Trophoblast cell (in vitro differentiated cells and primary cell): ENCODE results near the gene LMCD1.
A peak's percentile ranks its signal among the peaks of the same experiment; 100 is the strongest.

Experiments
- DNase-seq, 2 donors: peaks; one replicate each; pipeline ENCODE4 v3.0.0-alpha.2; 2016
- H2AFZ ChIP-seq: 2 replicates; pipeline ENCODE4 v1.6.1; 2013; ENCODE audit warnings: low read length, moderate library complexity, mild to moderate bottlenecking; ENCODE audit not compliant: insufficient read depth, poor library complexity
- H2AK5ac ChIP-seq: 2 replicates; pipeline ENCODE4 v1.6.1; 2013; ENCODE audit warnings: mild to moderate bottlenecking, low read length
- H2BK120ac ChIP-seq: 2 replicates; pipeline ENCODE4 v1.6.1; 2013; ENCODE audit warnings: low read length, mild to moderate bottlenecking, moderate library complexity; ENCODE audit not compliant: insufficient read depth, poor library complexity
- H2BK12ac ChIP-seq: 2 replicates; pipeline ENCODE4 v1.6.1; 2013; ENCODE audit warnings: mild to moderate bottlenecking, low read length, moderate library complexity
- H2BK5ac ChIP-seq: 2 replicates; pipeline ENCODE4 v1.6.1; 2013; ENCODE audit warnings: low read length, low read depth, moderate library complexity, mild to moderate bottlenecking; ENCODE audit not compliant: poor library complexity
- H3K14ac ChIP-seq: 2 replicates; pipeline ENCODE4 v1.6.1; 2013; ENCODE audit warnings: mild to moderate bottlenecking, low read length
- H3K18ac ChIP-seq: 2 replicates; pipeline ENCODE4 v1.6.1; 2013; ENCODE audit warnings: mild to moderate bottlenecking, low read length
- H3K23ac ChIP-seq: 2 replicates; pipeline ENCODE4 v1.6.1; 2013; ENCODE audit warnings: low read length
- H3K27ac ChIP-seq: 2 replicates; pipeline ENCODE4 v1.5.1; 2013; ENCODE audit warnings: low read depth, mild to moderate bottlenecking, inconsistent platforms, low read length, moderate library complexity
- H3K27me3 ChIP-seq: 2 replicates; pipeline ENCODE4 v1.6.1; 2013; ENCODE audit warnings: inconsistent platforms, mild to moderate bottlenecking, low read length, moderate library complexity; ENCODE audit not compliant: insufficient read depth
- H3K36me3 ChIP-seq, 2 experiments: 1 replicate in 1 of 2; 2 replicates in 1 of 2; pipeline ENCODE4 v1.6.1; 2013; ENCODE audit warnings: low read length in 2 of 2, mild to moderate bottlenecking in 2 of 2, moderate library complexity in 1 of 2; ENCODE audit not compliant: insufficient read depth in 2 of 2, control insufficient read depth in 1 of 2
- H3K4ac ChIP-seq: 2 replicates; pipeline ENCODE4 v1.6.1; 2013; ENCODE audit warnings: low read depth, mild to moderate bottlenecking, low read length, moderate library complexity
- H3K4me1 ChIP-seq, 2 experiments: 1 replicate in 1 of 2; 2 replicates in 1 of 2; pipeline ENCODE4 v1.6.1; 2013; ENCODE audit warnings: low read length in 2 of 2, mild to moderate bottlenecking in 2 of 2, moderate library complexity in 1 of 2; ENCODE audit not compliant: insufficient read depth in 2 of 2, control insufficient read depth in 1 of 2
- H3K4me2 ChIP-seq: 2 replicates; pipeline ENCODE4 v1.6.1; 2013; ENCODE audit warnings: inconsistent platforms, mild to moderate bottlenecking, low read length, moderate library complexity
- H3K4me3 ChIP-seq: 2 replicates; pipeline ENCODE4 v1.5.1; 2013; ENCODE audit warnings: mild to moderate bottlenecking, low read depth, low read length, inconsistent platforms
- H3K79me1 ChIP-seq: one replicate; pipeline ENCODE4 v1.6.1; 2013; ENCODE audit warnings: low read length
- H3K79me2 ChIP-seq: 2 replicates; pipeline ENCODE4 v1.6.1; 2013; ENCODE audit warnings: low read length, mild to moderate bottlenecking; ENCODE audit not compliant: control insufficient read depth, insufficient read depth, poor library complexity
- H3K9ac ChIP-seq: 2 replicates; pipeline ENCODE4 v1.6.1; 2013; ENCODE audit warnings: mild to moderate bottlenecking, low read length
- H3K9me3 ChIP-seq: 2 replicates; pipeline ENCODE4 v1.6.1; 2013; ENCODE audit warnings: low read depth, mild to moderate bottlenecking, control low read depth, inconsistent platforms, low read length; ENCODE audit not compliant: insufficient read depth
- H4K12ac ChIP-seq: 2 replicates; pipeline ENCODE4 v1.6.1; 2013; ENCODE audit warnings: low read depth, mild to moderate bottlenecking, low read length, moderate library complexity
- H4K8ac ChIP-seq: 2 replicates; pipeline ENCODE4 v1.6.1; 2013; ENCODE audit warnings: low read depth, mild to moderate bottlenecking, low read length, moderate library complexity
- H4K91ac ChIP-seq: one replicate; pipeline ENCODE4 v1.6.1; 2013; ENCODE audit warnings: low read depth, mild to moderate bottlenecking, low read length, moderate library complexity
- WGBS: extraction: QIAGEN DNeasy Blood & Tissue Kit; methylation state at CpG from one replicate; pipeline ENCODE4 v1.1.7; 2013; ENCODE audit warnings: missing lambda C conversion rate; ENCODE audit not compliant: insufficient read length, insufficient coverage; ENCODE audit errors: extremely low coverage; 5-methylcytosine and 5-hydroxymethylcytosine counted together

LMCD1 gene

DNA sequence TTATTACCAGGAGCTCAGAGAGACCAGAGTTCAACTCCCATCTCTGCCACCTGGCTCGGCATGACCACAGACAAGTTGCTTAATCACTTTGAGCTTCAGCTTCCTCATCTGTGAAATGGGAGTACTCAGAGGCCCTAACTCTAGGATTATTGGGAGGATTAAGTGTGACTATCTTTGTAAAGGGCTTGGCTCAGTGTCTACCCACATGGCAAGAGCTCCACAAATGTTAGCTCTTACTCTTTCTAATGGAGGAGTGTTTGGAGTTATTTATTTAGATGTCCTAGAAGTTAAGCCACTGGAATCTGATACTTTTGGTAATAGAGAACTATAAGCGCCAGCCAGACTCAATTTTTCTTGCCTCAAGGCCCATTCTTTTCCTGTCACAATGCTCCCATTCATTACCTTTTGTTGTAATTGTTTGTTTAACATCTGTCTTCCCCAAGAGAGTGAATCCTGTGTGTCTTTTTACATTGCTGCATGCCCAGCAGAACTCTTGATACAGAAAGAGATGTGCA lies 12.3 kb upstream of the LMCD1 start:
- Histone ChIP-seq H2BK5ac (peak overlapping the region; percentile 70), H4K12ac (no peak overlapping the region)
- no CpG with 5 or more reads among the region's 2 CpGs for WGBS

DNA sequence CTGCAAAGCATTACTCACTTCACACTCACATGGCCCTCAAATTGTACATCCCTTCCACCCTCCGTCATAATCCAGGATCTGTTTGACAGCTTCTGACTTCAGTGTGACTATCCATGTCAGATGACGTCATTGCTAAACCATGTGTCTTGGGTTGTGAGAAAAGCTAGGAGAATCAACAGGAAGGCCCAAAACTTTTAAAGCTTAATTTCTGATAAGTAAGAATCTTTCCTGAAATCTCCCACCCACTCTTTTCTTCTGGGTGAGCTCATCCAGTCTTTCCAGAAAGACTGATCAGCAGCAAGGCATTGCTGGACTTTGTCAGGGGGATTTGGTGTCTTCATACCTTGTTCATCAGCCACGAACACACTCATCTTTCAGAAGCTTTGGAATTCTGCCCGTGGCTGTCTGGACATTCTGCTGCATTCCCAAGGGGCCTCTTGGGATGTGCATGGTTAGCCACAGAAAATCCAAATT lies 11.5 kb upstream of the LMCD1 start:
- DNase-seq: peak; percentile 97

More for the DNA sequence above, 12.3 kb upstream of the LMCD1 start:
- no peak overlapping the region for H3K9ac ChIP-seq
- H2AFZ ChIP-seq: no peak overlapping the region
- H3K4ac ChIP-seq: no peak overlapping the region
- no peak overlapping the region for H3K23ac ChIP-seq
- peaks cover 28% of the 10 kb centered on the region for H3K79me1 ChIP-seq
- peak overlapping the region; percentile 94 for H2BK12ac ChIP-seq
- H3K4me3 ChIP-seq: no peak overlapping the region
- H3K79me2 ChIP-seq: peaks cover 3% of the 10 kb centered on the region
- H3K4me1 ChIP-seq: peaks cover 19 to 30% of the 10 kb centered on the region in 2 experiments
- H2BK120ac ChIP-seq: peak overlapping the region; percentile 78
- peak overlapping the region; percentile 11 for H3K18ac ChIP-seq
- no peaks in the 10 kb centered on the region for H3K27me3 ChIP-seq
- H3K27ac ChIP-seq: peak overlapping the region; percentile 22
- no peak overlapping the region for H3K4me2 ChIP-seq
- H3K9me3 ChIP-seq: no peaks in the 10 kb centered on the region
- peak overlapping the region; percentile 57 for H2AK5ac ChIP-seq
- H3K14ac ChIP-seq: peak overlapping the region; percentile 45
- H4K91ac ChIP-seq: peak overlapping the region; percentile 77
- peak overlapping the region; percentile 68 for H4K8ac ChIP-seq
- no peaks in the 10 kb centered on the region for H3K36me3 ChIP-seq
- DNase-seq: peak in 1 of 2 donors; percentile 19

DNA sequence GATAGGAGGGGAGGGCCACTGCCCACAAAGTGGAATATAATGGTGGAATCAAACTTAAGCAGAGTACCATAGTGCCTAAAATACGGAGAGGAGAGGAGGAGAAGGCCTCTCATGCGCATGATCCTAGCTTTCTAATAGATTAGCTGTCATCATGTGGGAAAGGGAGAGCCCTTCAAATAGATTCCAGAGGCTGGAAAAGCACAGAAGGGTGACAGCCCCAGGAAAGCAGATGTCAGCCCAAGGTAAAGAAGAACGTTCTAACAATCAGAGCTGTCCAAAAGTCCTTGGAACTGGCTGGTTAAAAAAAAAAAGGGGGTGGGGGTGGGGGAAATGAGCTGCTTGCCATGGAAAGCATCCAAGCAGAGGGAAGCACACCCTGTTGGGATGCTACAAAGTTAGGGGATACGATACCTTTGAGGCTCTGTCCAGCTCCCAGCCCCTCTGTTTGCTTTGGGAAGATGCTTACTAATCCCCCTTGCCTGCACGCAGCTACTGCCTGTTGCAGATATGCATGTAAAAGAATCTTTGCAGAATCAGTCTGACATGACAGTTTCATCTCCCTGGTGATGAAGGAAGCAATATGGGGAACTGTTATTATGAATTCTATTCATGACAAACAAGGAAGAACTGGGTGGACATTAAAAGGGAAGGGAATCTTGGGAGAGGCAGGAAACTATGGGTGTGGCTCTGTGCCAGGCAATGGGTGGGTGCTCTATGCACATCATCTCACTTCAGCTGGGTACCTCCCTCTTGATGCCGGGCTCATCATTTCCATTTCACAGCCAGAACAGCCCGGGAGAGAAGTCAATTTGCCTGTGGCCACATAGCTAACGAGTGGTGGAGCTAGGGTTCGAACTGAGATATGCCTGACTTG lies 10.1 kb upstream of the LMCD1 start:
- no peak overlapping the region for H3K4me3 ChIP-seq
- H2AK5ac ChIP-seq: peak overlapping the region; percentile 28
- H3K18ac ChIP-seq: peak overlapping the region; percentile 11
- H3K79me1 ChIP-seq: peaks cover 25% of the 10 kb centered on the region
- no peaks in the 10 kb centered on the region for H3K9me3 ChIP-seq
- no peak for DNase-seq
- no peak overlapping the region for H3K9ac ChIP-seq
- H2BK12ac ChIP-seq: peak overlapping the region; percentile 97
- peak overlapping the region; percentile 34 for H3K4ac ChIP-seq
- peak overlapping the region; percentile 92 for H2BK5ac ChIP-seq
- H2BK120ac ChIP-seq: peak overlapping the region; percentile 84
- H4K8ac ChIP-seq: peak overlapping the region; percentile 58
- peak overlapping the region; percentile 88 for H3K14ac ChIP-seq
- no peaks in the 10 kb centered on the region for H3K36me3 ChIP-seq
- no peak overlapping the region for H2AFZ ChIP-seq
- H3K27ac ChIP-seq: peak overlapping the region; percentile 85
- WGBS: no CpG with 5 or more reads among the region's 9 CpGs
- no peak overlapping the region for H4K12ac ChIP-seq
- H3K27me3 ChIP-seq: no peaks in the 10 kb centered on the region
- peaks cover 19 to 30% of the 10 kb centered on the region in 2 experiments for H3K4me1 ChIP-seq
- peaks cover 3% of the 10 kb centered on the region for H3K79me2 ChIP-seq
- no peak overlapping the region for H3K4me2 ChIP-seq
- H3K23ac ChIP-seq: no peak overlapping the region
- peak overlapping the region; percentile 91 for H4K91ac ChIP-seq

More for the DNA sequence above, 11.5 kb upstream of the LMCD1 start:
- no peaks in the 10 kb centered on the region for H3K27me3 ChIP-seq
- H3K14ac ChIP-seq: no peak overlapping the region
- peak overlapping the region; percentile 70 for H2BK5ac ChIP-seq
- H3K4ac ChIP-seq: no peak overlapping the region
- H3K4me1 ChIP-seq: peaks cover 19 to 30% of the 10 kb centered on the region in 2 experiments
- H2BK120ac ChIP-seq: peak overlapping the region; percentile 12
- H3K9ac ChIP-seq: no peak overlapping the region
- no peaks in the 10 kb centered on the region for H3K36me3 ChIP-seq
- H3K27ac ChIP-seq: peak overlapping the region; percentile 85
- H4K8ac ChIP-seq: no peak overlapping the region
- H3K79me1 ChIP-seq: peaks cover 27% of the 10 kb centered on the region
- H2AFZ ChIP-seq: no peak overlapping the region
- no peak overlapping the region for H4K91ac ChIP-seq
- no peak overlapping the region for H3K4me3 ChIP-seq
- H3K79me2 ChIP-seq: peaks cover 3% of the 10 kb centered on the region
- no peak overlapping the region for H3K23ac ChIP-seq
- H3K9me3 ChIP-seq: no peaks in the 10 kb centered on the region
- H4K12ac ChIP-seq: no peak overlapping the region
- no peak overlapping the region for H2BK12ac ChIP-seq
- no peak overlapping the region for H2AK5ac ChIP-seq
- H3K18ac ChIP-seq: no peak overlapping the region
- no CpG with 5 or more reads among the region's 4 CpGs for WGBS
- H3K4me2 ChIP-seq: no peak overlapping the region

DNA sequence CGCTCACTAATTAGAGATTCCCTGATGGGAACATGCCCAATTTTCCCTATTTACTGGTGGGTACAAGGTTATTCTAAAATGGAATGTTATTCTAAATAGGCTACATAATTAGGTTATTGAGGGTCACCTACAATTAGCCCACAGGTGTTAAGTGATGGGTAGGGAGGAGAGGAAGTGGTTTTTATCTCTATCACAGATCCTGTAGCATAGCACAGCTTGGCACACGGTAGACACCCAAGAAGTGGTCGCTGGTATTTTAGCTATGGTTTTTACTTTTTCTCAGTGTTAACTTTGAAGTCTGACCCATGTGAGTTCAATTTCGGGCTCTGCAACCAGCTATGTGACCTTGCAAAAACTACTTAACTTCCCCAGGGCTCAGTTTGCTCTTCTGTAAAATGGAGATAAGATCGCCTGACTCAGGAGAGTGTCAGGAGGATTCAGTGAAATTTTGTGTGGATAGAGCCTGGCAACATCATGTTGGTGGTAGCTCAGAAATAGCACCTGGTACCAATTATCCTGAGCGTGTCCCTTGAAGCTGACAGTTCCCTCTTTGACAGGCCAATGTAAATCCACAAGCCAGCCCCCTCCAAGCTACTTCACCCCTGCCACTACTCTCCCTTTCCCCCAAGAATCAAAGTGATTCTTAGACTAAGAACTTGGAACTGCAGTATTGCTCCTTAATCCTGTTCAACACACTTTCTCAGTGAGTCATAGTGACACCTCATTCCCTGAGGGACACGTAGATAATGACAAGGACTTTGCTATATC lies 8.7 kb upstream of the LMCD1 start:
- Histone ChIP-seq H3K36me3 (no peaks in the 10 kb centered on the region), H2AFZ (no peak overlapping the region), H3K14ac (no peak overlapping the region)

More for the DNA sequence above, 8.7 kb upstream of the LMCD1 start:
- Histone ChIP-seq H4K12ac (no peak overlapping the region), H2BK120ac (peak overlapping the region; percentile 61), H2BK12ac (peak overlapping the region; percentile 74), H2AK5ac (no peak overlapping the region), H3K4me1 (peaks cover 23 to 38% of the 10 kb centered on the region in 2 experiments), H3K23ac (no peak overlapping the region), H3K18ac (peak overlapping the region; percentile 35), H3K79me2 (peaks cover 3% of the 10 kb centered on the region), H4K91ac (peak overlapping the region; percentile 50), H3K4ac (no peak overlapping the region), H3K27me3 (no peaks in the 10 kb centered on the region), H3K4me2 (no peak overlapping the region), H3K79me1 (peaks cover 29% of the 10 kb centered on the region), H3K9me3 (no peaks in the 10 kb centered on the region), H2BK5ac (no peak overlapping the region), H3K9ac (no peak overlapping the region), H3K4me3 (no peak overlapping the region), H3K27ac (peak overlapping the region; percentile 60), H4K8ac (no peak overlapping the region)
- no CpG with 5 or more reads among the region's 7 CpGs for WGBS
- peak; percentile 59 to 78 for DNase-seq
